Adrenal gland (tissue), 12 donors: ENCODE measurements around the gene HMX3. TPM values are rescaled to one million over a fixed set of nuclear protein-coding genes. Genes with fewer than 3 reads are reported as not detected.

Experiments
- DNase-seq, 7 donors: peaks; one replicate each; pipeline ENCODE4 v3.0.0-alpha.2; 2019 to 2020
- H3K27ac ChIP-seq, 5 donors: fragments of 200-600 bp; sonication (generic) in 4 of 5; 1 replicate in 3 of 5; 2 replicates in 2 of 5; pipeline versions ENCODE4 v1.5.1 to v1.8.0; 2016 to 2020; ENCODE audit warnings: mild to moderate bottlenecking in 1 of 5
- H3K27me3 ChIP-seq: fragments of 200-600 bp; 2 replicates; pipeline ENCODE4 v1.8.0; 2021
- H3K36me3 ChIP-seq, 2 donors: fragments of 200-600 bp; replicated peaks in 1 of 2; 1 replicate in 1 of 2; 2 replicates in 1 of 2; pipeline versions ENCODE4 v1.5.1 to v1.8.0; 2018 to 2022
- H3K4me1 ChIP-seq, 2 donors: fragments of 200-600 bp; replicated peaks in 1 of 2; 1 replicate in 1 of 2; 2 replicates in 1 of 2; pipeline versions ENCODE4 v1.5.1 to v1.8.0; 2018 to 2021
- H3K4me3 ChIP-seq, 4 donors: fragments of 200-600 bp; sonication (generic) in 3 of 4; one replicate each; pipeline ENCODE4 v1.5.1; 2016 to 2018
- H3K9me3 ChIP-seq, 3 donors: fragments of 200-600 bp; sonication (generic) in 1 of 3; replicated peaks in 1 of 3; 1 replicate in 2 of 3; 2 replicates in 1 of 3; pipeline versions ENCODE4 v1.5.1 to v1.8.0; 2016 to 2021
- CTCF ChIP-seq, 6 experiments: fragments of 450-650 bp in 4 of 6; fragments of 200-600 bp in 2 of 6; sonication (generic) in 1 of 6; IDR thresholded peaks; 1 replicate in 5 of 6; 2 replicates in 1 of 6; pipeline versions ENCODE4 v1.5.1 to v1.8.0; 2016 to 2021; ENCODE audit warnings: antibody characterized with exemption in 6 of 6, mild to moderate bottlenecking in 2 of 6, moderate library complexity in 1 of 6
- POLR2A ChIP-seq, 2 donors: fragments of 450-650 bp; IDR thresholded peaks; one replicate each; pipeline ENCODE4 v1.6.1; 2017; ENCODE audit warnings: antibody characterized with exemption in 2 of 2, mild to moderate bottlenecking in 2 of 2, moderate library complexity in 1 of 2
- WGBS, 4 donors: extraction: QIAGEN DNeasy Blood & Tissue Kit in 2 of 4; methylation state at CpG; one replicate each; pipeline versions ENCODE4 v1.1.5 to v1.1.7; 2013 to 2017; 5-methylcytosine and 5-hydroxymethylcytosine counted together
- intact Hi-C, 2 donors: fragments of 100-400 bp; cut with DNase I; formaldehyde crosslinking; loops; one replicate each; pipeline versions ENCODE4 v1.14.1 to v1.15.0; 2022 to 2023
- polyA plus RNA-seq, 3 donors: library from polyadenylated mRNA; stranded (reverse); fragments of 200-250 nt in 2 of 3; fragments of 350-450 nt in 1 of 3; fragmentation: Illumina TruSeq in 1 of 3; extraction: RNeasy Lipid Tissue Mini Kit (QIAGEN cat#74804) in 1 of 3; gene quantifications; one replicate each; pipeline ENCODE4 v1.2.3, GENCODE V29; 2013 to 2014
- total RNA-seq, 9 donors: library from RNA; depleted of rRNA in 4 of 9; stranded (reverse); fragments of >200 nt in 4 of 9; fragments of 120-200 nt in 1 of 9; fragmentation: NEBNext Ultra II Directional in 1 of 9; extraction: Animal tissue kit (Norgen Biotek cat#: 25700) in 1 of 9; gene quantifications; one replicate each; pipeline versions ENCODE4 v1.1.0 to v1.2.4, GENCODE V29; 2013 to 2023
- donor health status: healthy with polysubstance abuse.
- donor health status: Bipolar disorder and iron deficiency.
- donor health status: DM: yes; HTN: yes; CAD: no.
- donor health status: DM: no; HTN: no; CAD: no.
- donor health status: DM: no; HTN: no; CAD: no.
- donor health status: DM: yes; HTN: yes; CAD: no.

The HMX3 gene
- total and polyA plus RNA-seq, 12 donors = 1.1 TPM; not detected in 11

- peaks cover 98% of the 10 kb centered on the region for H3K27me3 ChIP-seq
These were observed 7.0 kb downstream of the HMX3 start for GRCh38 chr10:123142701-123143161.

GRCh38 chr10:123143162-123143824, 7.5 kb downstream of the HMX3 start:
- peaks cover 98% of the 10 kb centered on the region for H3K27me3 ChIP-seq
- DNase-seq = no peak
- WGBS, 4 donors = 7 to 10% (median 8%) methylated on average over 23 to 33 of the region's 33 CpGs
- no peaks in the 10 kb centered on the region for H3K9me3 ChIP-seq
- no peaks in the 10 kb centered on the region for H3K36me3 ChIP-seq
- no peak for TF ChIP-seq CTCF (IDR thresholded peaks at IDR 0.05)
- H3K27ac ChIP-seq = no peak overlapping the region
- H3K4me1 ChIP-seq = peaks cover 0 to 13% of the 10 kb centered on the region in 2 donors
- H3K4me3 ChIP-seq = no peak overlapping the region
- intact Hi-C loops = no loop called here

More at GRCh38 chr10:123142701-123143161, 7.0 kb downstream of the HMX3 start:
- WGBS, 4 donors = 4 to 8% (median 6%) methylated on average over 3 to 33 of the region's 33 CpGs
- Histone ChIP-seq H3K27ac (no peak overlapping the region), H3K4me1 (peaks cover under 1 to 11% of the 10 kb centered on the region in 2 donors), H3K36me3 (no peaks in the 10 kb centered on the region), H3K4me3 (no peak overlapping the region), H3K9me3 (no peaks in the 10 kb centered on the region)
- intact Hi-C loops = no loop called here
- DNase-seq = no peak
- TF ChIP-seq CTCF (IDR thresholded peaks at IDR 0.05) = no peak
- TF ChIP-seq POLR2A (IDR thresholded peaks at IDR 0.05) = no peak

- no peak overlapping the region for H3K4me3 ChIP-seq
- TF ChIP-seq POLR2A (IDR thresholded peaks at IDR 0.05) (no peak), CTCF (IDR thresholded peaks at IDR 0.05) (no peak)
- H3K27ac ChIP-seq = no peak overlapping the region
- WGBS, 4 donors = 16 to 25% (median 22%) methylated on average over 10 of the region's 10 CpGs
- peaks cover 98% of the 10 kb centered on the region for H3K27me3 ChIP-seq
- intact Hi-C loops = no loop called here
- no peaks in the 10 kb centered on the region for H3K9me3 ChIP-seq
- H3K4me1 ChIP-seq = peaks cover 0 to 15% of the 10 kb centered on the region in 2 donors
- no peaks in the 10 kb centered on the region for H3K36me3 ChIP-seq
- DNase-seq = no peak
These were observed 8.0 kb downstream of the HMX3 start for GRCh38 chr10:123143825-123144168.

- Histone ChIP-seq H3K4me1 (peaks cover 5 to 21% of the 10 kb centered on the region in 2 donors), H3K4me3 (no peak overlapping the region), H3K36me3 (no peaks in the 10 kb centered on the region), H3K9me3 (no peaks in the 10 kb centered on the region), H3K27ac (no peak overlapping the region), H3K27me3 (peaks cover 98% of the 10 kb centered on the region)
- WGBS, 4 donors = 4 to 9% (median 6%) methylated on average over 25 to 29 of the region's 29 CpGs
- intact Hi-C loops = no loop called here
- TF ChIP-seq CTCF (IDR thresholded peaks at IDR 0.05) (no peak), POLR2A (IDR thresholded peaks at IDR 0.05) (no peak)
- no peak for DNase-seq
These were observed 9.1 kb downstream of the HMX3 start for GRCh38 chr10:123144697-123145541.
